ENCODE measurements around the gene RASSF7.

- no peak for TF ChIP-seq CTCF (IDR thresholded peaks at IDR 0.05)
- no peak for TF ChIP-seq EZH2 (IDR thresholded peaks at IDR 0.05; ENCODE audit: borderline replicate concordance, insufficient read depth, low read depth, low read length, poor library complexity, severe bottlenecking)
Observed at GRCh38 chr11:512761-513595, 47.8 kb upstream of the RASSF7 start.

Data from B cell (primary cell).